Psoas muscle (tissue), 8 donors: ENCODE results near the gene F10. TPM values are rescaled to one million over a fixed set of nuclear protein-coding genes. Genes with fewer than 3 reads are reported as not detected.

Experiments used
- ATAC-seq, 4 donors: fragments of 200-7000 bp; cut with Tn5 transposase; one replicate each; pipeline ENCODE4 v1.9.1; 2020; ENCODE audit warnings: moderate library complexity in 3 of 4, mild to moderate bottlenecking in 2 of 4
- DNase-seq, 2 donors: peaks; one replicate each; pipeline ENCODE4 v3.0.0-alpha.2; 2020
- H3K27ac ChIP-seq: fragments of 200-600 bp; one replicate; pipeline ENCODE4 v1.8.0; 2022
- H3K27me3 ChIP-seq, 3 donors: fragments of 200-600 bp in 1 of 3; one replicate each; pipeline versions ENCODE4 v1.6.1 to v1.8.0; 2013 to 2022; ENCODE audit warnings: low read length in 2 of 3, mild to moderate bottlenecking in 2 of 3, moderate library complexity in 1 of 3; ENCODE audit not compliant: insufficient read depth in 3 of 3
- H3K36me3 ChIP-seq, 2 donors: fragments of 200-600 bp in 1 of 2; one replicate each; pipeline versions ENCODE4 v1.6.1 to v1.8.0; 2013 to 2022; ENCODE audit warnings: low read depth in 1 of 2, mild to moderate bottlenecking in 1 of 2, moderate library complexity in 1 of 2; ENCODE audit not compliant: insufficient read depth in 1 of 2
- H3K4me1 ChIP-seq: fragments of 200-600 bp; one replicate; pipeline ENCODE4 v1.8.0; 2022
- H3K4me3 ChIP-seq: fragments of 200-600 bp; one replicate; pipeline ENCODE4 v1.8.0; 2022; ENCODE audit warnings: mild to moderate bottlenecking
- H3K9me3 ChIP-seq: fragments of 200-600 bp; one replicate; pipeline ENCODE4 v1.8.0; 2022
- CTCF ChIP-seq: fragments of 200-600 bp; IDR thresholded peaks from one replicate; pipeline ENCODE4 v1.8.0; 2022; ENCODE audit warnings: antibody characterized with exemption
- WGBS, 3 donors: extraction: QIAGEN DNeasy Blood & Tissue Kit; methylation state at CpG; one replicate each; pipeline versions ENCODE4 v1.1.6 to v1.1.7; 2013; 5-methylcytosine and 5-hydroxymethylcytosine counted together
- intact Hi-C, 2 donors: fragments of 100-400 bp; cut with DNase I; formaldehyde crosslinking; loops; one replicate each; pipeline versions ENCODE4 v1.11.0 to v1.14.2; 2022
- polyA plus RNA-seq, 3 donors: library from polyadenylated mRNA; stranded (reverse); fragments of 200-250 nt; gene quantifications; one replicate each; pipeline ENCODE4 v1.2.3, GENCODE V29; 2013
- total RNA-seq, 4 donors: library from RNA; stranded (reverse); fragmentation: NEBNext Ultra II Directional in 2 of 4; extraction: Animal tissue kit (Norgen Biotek cat#: 25700) in 2 of 4; gene quantifications; one replicate each; pipeline versions ENCODE4 v1.2.1 to v1.2.4, GENCODE V29; 2021 to 2023
- donor health status: healthy with polysubstance abuse.
- donor health status: DM: no; HTN: no; CAD: no; lungs with moderate emphysema.
- donor health status: Bipolar disorder and iron deficiency.
- donor health status: healthy.
- donor health status: DM: yes; HTN: yes; CAD: no.
- donor health status: DM: no; HTN: no; CAD: no.
- donor health status: DM: no; HTN: no; CAD: no.
- donor health status: DM: yes; HTN: yes; CAD: no.

F10 gene
- total and polyA plus RNA-seq, 7 donors: 0.63 to 4.9 (median 1.5) TPM

GRCh38 chr13:113157929-113158747 lies 35.5 kb downstream of the F10 start, which contains the start of gene PROZ:
Gene PROZ, plus strand, starts transcription at chr13:113158648. Its CDS starts 13 bp downstream, at chr13:113158661.
- H3K36me3 ChIP-seq: no peaks in the 10 kb centered on the region
- H3K4me1 ChIP-seq: peaks cover 3% of the 10 kb centered on the region
- ATAC-seq (no peak), DNase-seq (no peak)
- 53 to 57% (median 57%) methylated on average over 16 of the region's 16 CpGs for WGBS, 3 donors
- TF ChIP-seq CTCF: no peak
- peaks cover 0 to 8% (median 3%) of the 10 kb centered on the region in 3 donors for H3K27me3 ChIP-seq
- no peak within 1 kb of the TSS for H3K27ac ChIP-seq
- intact Hi-C loops: loop anchor here (5.0 kb wide), 1 partner anchor 49 kb away; the partner anchor contains the start of genes CUL4A (in 2 of the 2) and PCID2 (in 2 of the 2)
- no peak within 1 kb of the TSS for H3K4me3 ChIP-seq
- H3K9me3 ChIP-seq: no peaks in the 10 kb centered on the region

GRCh38 chr13:113158946-113159345 lies 36.3 kb downstream of the F10 start:
- no peaks in the 10 kb centered on the region for H3K36me3 ChIP-seq
- no peaks in the 10 kb centered on the region for H3K4me1 ChIP-seq
- peaks cover 0 to 12% (median 8%) of the 10 kb centered on the region in 3 donors for H3K27me3 ChIP-seq
- intact Hi-C loops: loop anchor here (5.0 kb wide), 1 partner anchor 48 kb away; the partner anchor contains the start of genes CUL4A (in 2 of the 2) and PCID2 (in 2 of the 2)
- no peak for DNase-seq
- WGBS, 3 donors: 66 to 83% (median 78%) methylated on average over 6 to 7 of the region's 7 CpGs
- no peak for ATAC-seq
- no peak overlapping the region for H3K4me3 ChIP-seq
- H3K27ac ChIP-seq: no peak overlapping the region
- H3K9me3 ChIP-seq: no peaks in the 10 kb centered on the region
- TF ChIP-seq CTCF: no peak

- Histone ChIP-seq H3K4me3 (no peak overlapping the region), H3K27me3 (peaks cover 0 to 12% (median 8%) of the 10 kb centered on the region in 3 donors), H3K36me3 (no peaks in the 10 kb centered on the region), H3K9me3 (no peaks in the 10 kb centered on the region), H3K27ac (no peak overlapping the region), H3K4me1 (no peaks in the 10 kb centered on the region)
- DNase-seq (no peak), ATAC-seq (no peak)
- WGBS, 3 donors: 84 to 86% (median 86%) methylated on average over 20 of the region's 20 CpGs
- no peak for TF ChIP-seq CTCF
- intact Hi-C loops: loop anchor here (5.0 kb wide), 1 partner anchor 48 kb away; the partner anchor contains the start of genes CUL4A (in 2 of the 2) and PCID2 (in 2 of the 2)
Observed at GRCh38 chr13:113159701-113160100, 37.1 kb downstream of the F10 start.

GRCh38 chr13:113160983-113161382 lies 38.4 kb downstream of the F10 start:
- WGBS, 3 donors: 62 to 70% (median 65%) methylated on average over 12 of the region's 12 CpGs
- H3K4me3 ChIP-seq: no peak overlapping the region

More at GRCh38 chr13:113160983-113161382, 38.4 kb downstream of the F10 start:
- Histone ChIP-seq H3K27ac (no peak overlapping the region), H3K27me3 (peaks cover 0 to 12% (median 8%) of the 10 kb centered on the region in 3 donors), H3K36me3 (no peaks in the 10 kb centered on the region), H3K4me1 (no peaks in the 10 kb centered on the region), H3K9me3 (no peaks in the 10 kb centered on the region)
- intact Hi-C loops: no loop called here
- ATAC-seq (no peak), DNase-seq (no peak)
- no peak for TF ChIP-seq CTCF
